Effector memory CD8-positive, alpha-beta T cell (primary cell): ENCODE measurements around the gene GRID1.

Experiments
- ATAC-seq: fragments of 150-1000 bp; cut with Tn5 transposase; replicated peaks from 2 replicates; pipeline ENCODE4 v1.10.0; 2021; ENCODE audit warnings: mild to moderate bottlenecking, moderate library complexity
- DNase-seq, 3 experiments: peaks; one replicate each; pipeline ENCODE4 v3.0.0; 2021
- H3K27ac Mint-ChIP-seq, 2 donors: one replicate each; pipeline ENCODE4 v1.8.0; 2022; ENCODE audit warnings: mild to moderate bottlenecking in 2 of 2, mixed read lengths in 2 of 2, moderate library complexity in 2 of 2
- H3K27me3 Mint-ChIP-seq, 2 donors: one replicate each; pipeline ENCODE4 v1.8.0; 2022; ENCODE audit warnings: mixed read lengths in 2 of 2
- H3K36me3 Mint-ChIP-seq: one replicate; pipeline ENCODE4 v1.8.0; 2022; ENCODE audit warnings: mild to moderate bottlenecking, moderate library complexity, mixed read lengths; ENCODE audit not compliant: insufficient read depth
- H3K4me1 Mint-ChIP-seq, 2 donors: one replicate each; pipeline ENCODE4 v1.8.0; 2022; ENCODE audit warnings: low read depth in 2 of 2, mixed read lengths in 2 of 2
- H3K4me3 Mint-ChIP-seq, 2 donors: one replicate each; pipeline ENCODE4 v1.8.0; 2022; ENCODE audit warnings: mild to moderate bottlenecking in 2 of 2, mixed read lengths in 2 of 2, moderate library complexity in 2 of 2
- H3K9me3 Mint-ChIP-seq, 2 donors: one replicate each; pipeline ENCODE4 v1.8.0; 2022; ENCODE audit warnings: mixed read lengths in 2 of 2

The GRID1 gene

GRCh38 chr10:85863301-85864172, 503.1 kb downstream of the GRID1 start:
- H3K27me3 Mint-ChIP-seq, result peaks cover 22 to 32% of the 10 kb centered on the region in 2 donors

DNA sequence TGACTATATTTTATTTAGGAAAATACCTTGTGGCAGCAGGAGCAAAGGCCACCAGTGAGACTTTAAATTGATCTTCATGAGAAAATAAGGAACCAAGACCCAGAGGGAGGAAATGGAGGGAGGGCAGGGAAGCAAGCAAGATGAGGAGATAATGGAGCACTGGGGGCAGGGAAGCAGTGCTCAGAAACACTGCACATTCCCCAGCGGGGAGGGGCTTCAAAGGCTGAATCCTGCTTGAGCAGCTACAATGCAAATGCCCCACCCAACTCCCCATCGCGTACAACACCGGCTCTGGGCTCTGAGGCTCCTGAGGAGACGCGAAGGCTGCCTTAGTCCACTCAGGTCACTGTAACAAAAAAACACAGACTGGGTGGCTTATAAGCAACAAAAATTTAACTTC, 503.8 kb downstream of the GRID1 start:
- Mint-ChIP-seq H3K9me3 (peaks cover 0 to 2% of the 10 kb centered on the region in 2 donors), H3K27me3 (peaks cover 22 to 32% of the 10 kb centered on the region in 2 donors), H3K4me3 (no peak overlapping the region), H3K4me1 (no peaks in the 10 kb centered on the region), H3K27ac (no peak overlapping the region), H3K36me3 (no peaks in the 10 kb centered on the region)
- DNase-seq (no peak), ATAC-seq (no peak)

More at GRCh38 chr10:85863301-85864172, 503.1 kb downstream of the GRID1 start:
- DNase-seq (no peak), ATAC-seq (no peak)
- no peaks in the 10 kb centered on the region for H3K4me1 Mint-ChIP-seq
- H3K27ac Mint-ChIP-seq, result no peak overlapping the region
- H3K36me3 Mint-ChIP-seq, result no peaks in the 10 kb centered on the region
- H3K4me3 Mint-ChIP-seq, result no peak overlapping the region
- H3K9me3 Mint-ChIP-seq, result peaks cover 0 to 2% of the 10 kb centered on the region in 2 donors

DNA sequence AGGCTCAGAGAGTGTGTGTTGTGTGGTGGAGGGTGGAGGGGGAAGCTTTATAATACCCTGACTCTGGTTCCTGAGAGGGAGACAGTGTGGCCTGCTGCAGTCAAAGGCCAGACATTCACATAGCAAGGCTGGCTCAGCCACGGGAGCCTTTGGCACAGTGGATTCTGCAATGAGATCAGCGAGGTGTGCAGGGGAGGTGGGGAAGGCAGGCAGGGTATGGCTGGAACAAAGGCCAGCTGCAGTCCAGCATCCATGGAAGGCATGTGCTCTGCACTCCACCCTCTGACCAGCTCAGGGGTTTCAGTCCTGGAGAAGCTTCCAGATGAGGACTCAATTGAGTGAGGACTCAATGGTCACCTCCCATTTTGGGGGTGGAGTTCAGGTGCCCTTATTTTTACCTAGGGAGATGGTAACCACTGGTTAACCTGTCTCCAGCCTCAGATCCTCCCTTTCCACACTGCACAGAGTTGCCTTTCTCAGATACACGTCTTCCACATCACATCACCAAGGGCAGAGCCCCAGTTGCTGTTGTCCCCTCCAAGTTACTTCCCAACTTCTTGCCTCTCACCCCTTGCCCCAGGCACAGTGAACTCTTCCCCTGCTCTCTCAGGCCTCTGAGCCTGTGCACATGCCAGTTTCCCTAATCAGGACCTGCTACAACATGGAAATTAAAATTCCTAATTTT, 504.9 kb downstream of the GRID1 start:
- peaks cover 22 to 38% of the 10 kb centered on the region in 2 donors for H3K27me3 Mint-ChIP-seq
- ATAC-seq (no peak), DNase-seq (no peak)
- H3K36me3 Mint-ChIP-seq, result no peaks in the 10 kb centered on the region
- H3K4me1 Mint-ChIP-seq, result no peaks in the 10 kb centered on the region
- no peak overlapping the region for H3K27ac Mint-ChIP-seq
- H3K9me3 Mint-ChIP-seq, result peaks cover 2 to 7% of the 10 kb centered on the region in 2 donors
- no peak overlapping the region for H3K4me3 Mint-ChIP-seq

GRCh38 chr10:85859859-85860258, 506.7 kb downstream of the GRID1 start:
- Mint-ChIP-seq H3K27me3 (peaks cover 22 to 48% of the 10 kb centered on the region in 2 donors), H3K4me1 (no peaks in the 10 kb centered on the region), H3K9me3 (peaks cover 2 to 9% of the 10 kb centered on the region in 2 donors), H3K36me3 (no peaks in the 10 kb centered on the region), H3K4me3 (no peak overlapping the region), H3K27ac (no peak overlapping the region)
- ATAC-seq (no peak), DNase-seq (no peak)

DNA sequence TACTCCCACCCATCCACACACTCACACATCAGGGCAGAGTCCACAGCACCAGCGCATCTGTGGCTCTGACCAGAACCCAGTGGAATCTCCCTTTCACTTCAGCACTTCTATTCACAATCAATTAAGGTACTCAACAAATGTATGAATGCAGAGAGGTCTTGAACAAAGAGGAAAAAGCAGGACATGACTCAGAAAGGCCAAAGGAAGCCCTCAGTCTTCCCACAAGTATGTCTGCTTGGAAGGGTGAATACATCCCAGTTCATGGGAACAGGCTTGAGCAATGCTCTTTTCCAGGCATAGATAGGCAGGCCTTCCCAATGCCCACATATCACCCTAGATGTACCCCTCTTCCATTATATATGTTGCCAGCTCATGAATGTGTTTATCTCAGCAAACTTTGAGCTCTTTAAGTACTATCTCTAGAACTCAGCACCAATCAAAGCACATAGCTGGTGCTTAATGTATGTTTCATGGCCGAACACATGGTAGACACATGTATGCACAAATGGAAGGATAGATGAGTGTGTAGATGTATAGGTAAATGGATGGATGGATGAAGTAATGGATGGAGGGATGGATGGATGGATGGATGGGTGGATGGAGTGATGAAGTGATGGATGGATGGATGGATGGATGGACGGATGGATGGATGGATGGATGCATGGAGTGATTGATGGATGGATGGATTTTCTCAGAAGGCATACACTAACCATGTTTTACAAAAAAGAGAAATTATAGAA, 507.6 kb downstream of the GRID1 start:
- H3K4me3 Mint-ChIP-seq, result no peak overlapping the region
- peaks cover 23 to 50% of the 10 kb centered on the region in 2 donors for H3K27me3 Mint-ChIP-seq
- H3K4me1 Mint-ChIP-seq, result no peaks in the 10 kb centered on the region
- peaks cover 2 to 9% of the 10 kb centered on the region in 2 donors for H3K9me3 Mint-ChIP-seq
- no peak for ATAC-seq
- no peak overlapping the region for H3K27ac Mint-ChIP-seq
- no peak for DNase-seq
- H3K36me3 Mint-ChIP-seq, result no peaks in the 10 kb centered on the region

DNA sequence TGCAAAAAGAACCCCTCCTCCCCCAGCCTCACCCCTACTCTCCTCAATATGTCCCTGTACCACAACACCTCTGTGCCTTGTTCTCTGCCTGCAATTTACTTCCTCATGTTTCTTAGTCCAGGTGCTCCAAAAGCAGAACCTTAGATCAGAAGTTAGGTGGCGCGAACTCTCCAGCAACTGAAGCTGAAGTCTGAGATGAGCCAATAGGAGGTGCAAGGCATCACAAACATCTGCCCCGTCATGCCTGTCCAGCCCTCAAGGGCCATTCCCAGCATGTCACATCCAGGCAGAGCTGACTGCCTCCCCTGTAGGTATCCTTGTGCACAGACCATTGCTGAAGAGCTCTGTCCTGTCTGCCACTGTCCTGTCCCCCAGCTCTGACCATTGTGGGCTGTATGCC, 508.8 kb downstream of the GRID1 start:
- Mint-ChIP-seq H3K36me3 (no peaks in the 10 kb centered on the region), H3K4me1 (no peaks in the 10 kb centered on the region), H3K27ac (no peak overlapping the region), H3K9me3 (peaks cover 2 to 9% of the 10 kb centered on the region in 2 donors), H3K4me3 (no peak overlapping the region), H3K27me3 (peaks cover 25 to 53% of the 10 kb centered on the region in 2 donors)
- DNase-seq (no peak), ATAC-seq (no peak)

GRCh38 chr10:85857305-85857704, 509.3 kb downstream of the GRID1 start:
- H3K9me3 Mint-ChIP-seq, result peaks cover 2 to 9% of the 10 kb centered on the region in 2 donors
- no peak overlapping the region for H3K27ac Mint-ChIP-seq
- ATAC-seq (no peak), DNase-seq (no peak)
- peaks cover 22 to 52% of the 10 kb centered on the region in 2 donors for H3K27me3 Mint-ChIP-seq
- no peak overlapping the region for H3K4me3 Mint-ChIP-seq
- no peaks in the 10 kb centered on the region for H3K36me3 Mint-ChIP-seq
- no peaks in the 10 kb centered on the region for H3K4me1 Mint-ChIP-seq

GRCh38 chr10:85851934-85852333, 514.7 kb downstream of the GRID1 start:
- Mint-ChIP-seq H3K27ac (no peak overlapping the region), H3K4me1 (no peaks in the 10 kb centered on the region), H3K9me3 (peaks cover 0 to 5% of the 10 kb centered on the region in 2 donors), H3K36me3 (no peaks in the 10 kb centered on the region), H3K4me3 (no peak overlapping the region), H3K27me3 (peaks cover 13 to 32% of the 10 kb centered on the region in 2 donors)
- ATAC-seq (no peak), DNase-seq (no peak)

DNA sequence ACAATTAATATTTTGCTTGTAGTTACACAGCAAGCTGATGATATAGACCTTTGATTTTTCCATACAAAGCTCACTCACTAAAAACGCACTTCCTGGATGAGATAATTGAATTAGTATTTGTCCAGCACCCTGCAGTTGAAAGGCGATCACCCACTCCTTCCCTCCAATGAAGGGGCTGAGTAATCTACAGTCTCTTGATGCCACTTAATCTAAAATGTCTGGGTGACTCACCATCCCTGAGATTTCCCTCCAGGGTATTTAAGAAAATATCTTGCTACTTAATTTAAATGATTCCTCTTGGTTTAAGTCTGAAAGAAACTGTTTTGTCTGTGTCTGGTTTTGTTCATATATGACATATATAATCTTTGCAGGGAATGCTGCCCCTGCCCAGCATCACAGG, 515.3 kb downstream of the GRID1 start:
- H3K27ac Mint-ChIP-seq, result no peak overlapping the region
- H3K9me3 Mint-ChIP-seq, result no peaks in the 10 kb centered on the region
- H3K4me1 Mint-ChIP-seq, result no peaks in the 10 kb centered on the region
- no peaks in the 10 kb centered on the region for H3K36me3 Mint-ChIP-seq
- no peak overlapping the region for H3K4me3 Mint-ChIP-seq
- DNase-seq (no peak), ATAC-seq (no peak)
- peaks cover 13 to 25% of the 10 kb centered on the region in 2 donors for H3K27me3 Mint-ChIP-seq

DNA sequence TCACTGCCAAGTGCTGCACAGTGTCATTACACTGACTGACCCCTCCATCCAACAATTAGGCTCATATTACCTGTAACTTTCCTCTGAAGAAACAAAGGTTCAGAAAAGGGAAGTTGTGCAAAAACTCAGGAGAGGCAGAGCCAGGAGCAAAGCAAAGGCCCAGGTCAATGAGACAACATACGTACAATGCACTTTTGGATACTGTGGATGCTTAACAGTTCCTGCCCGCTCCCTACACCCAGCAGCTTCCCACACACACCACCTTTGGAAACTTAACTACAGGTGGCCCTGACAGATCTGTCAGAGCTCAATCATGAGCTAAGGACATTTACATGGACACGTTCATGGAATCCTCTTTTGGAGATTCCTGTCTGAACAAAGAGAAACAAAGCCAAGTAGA, 515.9 kb downstream of the GRID1 start:
- Mint-ChIP-seq H3K27ac (no peak overlapping the region), H3K27me3 (peaks cover 13 to 20% of the 10 kb centered on the region in 2 donors), H3K9me3 (no peaks in the 10 kb centered on the region), H3K4me3 (no peak overlapping the region), H3K36me3 (no peaks in the 10 kb centered on the region), H3K4me1 (no peaks in the 10 kb centered on the region)
- DNase-seq, result no peak
- no peak for ATAC-seq

DNA sequence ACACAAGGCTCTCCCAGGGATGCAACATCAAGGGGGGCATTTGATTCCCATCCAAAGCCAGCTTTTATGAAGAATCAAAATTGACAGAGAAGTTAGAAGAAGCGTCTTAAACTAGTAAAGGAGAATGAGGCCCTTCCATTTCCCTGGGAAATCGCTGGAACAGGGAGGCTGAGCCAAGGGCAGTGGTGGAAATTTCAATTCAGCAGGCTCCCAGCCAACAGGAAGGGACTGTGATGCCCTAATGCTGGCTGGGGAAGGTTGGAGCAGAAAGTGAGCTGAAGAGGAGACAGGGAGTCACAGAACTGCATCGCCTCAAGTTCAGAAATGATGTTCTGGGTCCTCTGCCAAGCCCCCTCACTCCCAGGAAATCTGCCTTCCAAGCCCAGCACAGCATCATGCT, 517.3 kb downstream of the GRID1 start:
- DNase-seq (no peak), ATAC-seq (no peak)
- no peaks in the 10 kb centered on the region for H3K4me1 Mint-ChIP-seq
- H3K27me3 Mint-ChIP-seq, result peaks cover 13 to 18% of the 10 kb centered on the region in 2 donors
- no peaks in the 10 kb centered on the region for H3K9me3 Mint-ChIP-seq
- no peak overlapping the region for H3K27ac Mint-ChIP-seq
- H3K36me3 Mint-ChIP-seq, result no peaks in the 10 kb centered on the region
- H3K4me3 Mint-ChIP-seq, result no peak overlapping the region

DNA sequence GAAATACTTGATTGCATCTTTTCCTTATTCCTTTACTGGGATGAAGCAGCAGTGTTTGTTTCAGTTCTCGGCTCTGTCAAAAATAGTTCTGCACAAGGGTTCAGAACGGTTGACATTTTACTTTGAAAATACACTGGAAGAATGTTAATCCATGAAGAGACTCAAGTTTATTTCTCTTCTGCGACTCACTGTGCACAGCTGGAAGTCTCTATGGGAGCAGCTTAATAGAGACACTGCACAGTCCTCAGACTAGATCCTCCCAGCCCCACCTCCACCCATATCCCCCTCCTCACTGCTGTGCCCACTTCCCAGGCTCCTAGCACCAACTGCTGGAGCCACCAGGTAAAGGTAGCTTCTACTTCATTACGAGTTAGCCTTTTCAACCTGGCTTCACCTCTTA, 517.8 kb downstream of the GRID1 start:
- Mint-ChIP-seq H3K36me3 (no peaks in the 10 kb centered on the region), H3K4me1 (no peaks in the 10 kb centered on the region), H3K27me3 (peaks cover 8 to 13% of the 10 kb centered on the region in 2 donors), H3K9me3 (no peaks in the 10 kb centered on the region), H3K27ac (no peak overlapping the region), H3K4me3 (no peak overlapping the region)
- DNase-seq (no peak), ATAC-seq (no peak)

- Mint-ChIP-seq H3K36me3 (no peaks in the 10 kb centered on the region), H3K4me3 (no peak overlapping the region), H3K27me3 (no peaks in the 10 kb centered on the region), H3K9me3 (no peaks in the 10 kb centered on the region), H3K4me1 (no peaks in the 10 kb centered on the region), H3K27ac (no peak overlapping the region)
- ATAC-seq, result no peak
- DNase-seq, result no peak
These were observed 519.5 kb downstream of the GRID1 start for GRCh38 chr10:85847085-85847484.
